ENCODE results near the gene PLS1. TPM values are rescaled to one million over a fixed set of nuclear protein-coding genes. Genes with fewer than 3 reads are reported as not detected.
"Not testable (repeated sequence)": the region's sequence is repeated elsewhere in the genome, so short reads cannot be mapped to it uniquely, and the experiment has no call there.

The PLS1 gene
- total RNA-seq, 1 donor from 2014 or later = 15.7 TPM

GRCh38 chr3:142705198-142705597 lies 109.0 kb downstream of the PLS1 start:
- DNase-seq (ENCODE audit: low spot score, unreplicated experiment) = no peak
- Mint-ChIP-seq H3K27me3 (no peaks in the 10 kb centered on the region), H3K4me3 (ENCODE audit: low read depth) (no peak overlapping the region), H3K9me3 (ENCODE audit: low read depth) (no peaks in the 10 kb centered on the region), H3K27ac (no peak overlapping the region), H3K36me3 (ENCODE audit: insufficient read depth) (peaks cover 3% of the 10 kb centered on the region), H3K4me1 (ENCODE audit: low read depth) (peaks cover 2% of the 10 kb centered on the region)
- TF ChIP-seq CTCF (IDR thresholded peaks at IDR 0.05; ENCODE audit: unreplicated experiment) = no peak

GRCh38 chr3:142706321-142707127 lies 110.3 kb downstream of the PLS1 start:
- Mint-ChIP-seq H3K36me3 (ENCODE audit: insufficient read depth) (peaks cover 3% of the 10 kb centered on the region), H3K4me3 (ENCODE audit: low read depth) (no peak overlapping the region), H3K27ac (no peak overlapping the region), H3K27me3 (no peaks in the 10 kb centered on the region), H3K9me3 (ENCODE audit: low read depth) (no peaks in the 10 kb centered on the region), H3K4me1 (ENCODE audit: low read depth) (peaks cover 2% of the 10 kb centered on the region)
- no peak for DNase-seq (ENCODE audit: low spot score, unreplicated experiment)
- TF ChIP-seq CTCF (IDR thresholded peaks at IDR 0.05; ENCODE audit: unreplicated experiment) = no peak

GRCh38 chr3:142709207-142709606 lies 113.0 kb downstream of the PLS1 start:
- Mint-ChIP-seq H3K4me3 (ENCODE audit: low read depth) (no peak overlapping the region), H3K4me1 (ENCODE audit: low read depth) (peaks cover 2% of the 10 kb centered on the region)
- no peak for DNase-seq (ENCODE audit: low spot score, unreplicated experiment)

DNA sequence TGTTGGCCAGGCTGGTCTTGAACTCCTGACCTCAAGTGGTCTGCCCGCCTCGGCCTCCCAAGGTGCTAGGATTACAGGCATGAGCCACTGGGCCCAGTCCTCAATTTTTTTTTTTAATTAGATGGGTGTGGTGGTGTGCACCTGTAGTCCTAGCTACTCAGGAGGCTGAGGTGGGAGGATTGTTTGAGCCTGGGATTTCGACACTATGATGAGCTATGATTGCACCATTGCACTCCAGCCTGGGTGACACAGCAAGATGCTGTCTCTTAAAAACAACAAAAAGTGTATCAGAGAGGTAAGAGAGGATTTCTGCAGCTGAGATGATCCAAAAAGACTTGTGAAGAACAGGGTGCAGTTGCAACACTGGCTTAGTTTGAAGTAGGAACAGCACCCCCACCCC lies 118.7 kb downstream of the PLS1 start:
- H3K9me3 Mint-ChIP-seq (ENCODE audit: low read depth); DNase-seq (ENCODE audit: low spot score, unreplicated experiment): not testable (repeated sequence)

More at GRCh38 chr3:142709207-142709606, 113.0 kb downstream of the PLS1 start:
- Mint-ChIP-seq H3K9me3 (ENCODE audit: low read depth) (no peaks in the 10 kb centered on the region), H3K36me3 (ENCODE audit: insufficient read depth) (peaks cover 4% of the 10 kb centered on the region), H3K27me3 (no peaks in the 10 kb centered on the region), H3K27ac (no peak overlapping the region)
- no peak for TF ChIP-seq CTCF (IDR thresholded peaks at IDR 0.05; ENCODE audit: unreplicated experiment)

DNA sequence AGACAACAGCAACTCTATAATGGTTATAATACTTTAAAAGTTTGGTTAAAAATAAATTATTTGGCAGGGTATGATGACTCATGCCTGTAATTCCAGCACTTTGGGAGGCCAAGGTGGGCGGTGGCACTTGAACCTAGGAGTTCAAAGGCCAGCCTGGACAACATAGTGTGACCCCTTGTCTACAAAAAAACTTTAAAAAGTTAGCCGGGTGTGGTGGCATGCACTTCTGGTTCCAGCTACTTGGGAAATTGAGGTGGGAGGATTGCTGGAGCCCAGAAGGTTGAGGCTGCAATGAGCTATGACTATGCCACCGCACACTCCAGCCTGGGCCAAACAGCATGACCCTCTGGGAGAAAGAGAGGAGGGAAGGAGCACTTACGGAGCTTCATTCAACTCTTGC lies 119.9 kb downstream of the PLS1 start:
- Mint-ChIP-seq H3K9me3 (ENCODE audit: low read depth) (peaks cover 4% of the 10 kb centered on the region), H3K4me3 (ENCODE audit: low read depth) (no peak overlapping the region), H3K27me3 (no peaks in the 10 kb centered on the region), H3K36me3 (ENCODE audit: insufficient read depth) (peaks cover 3% of the 10 kb centered on the region), H3K4me1 (ENCODE audit: low read depth) (peaks cover 1% of the 10 kb centered on the region), H3K27ac (no peak overlapping the region)
- TF ChIP-seq CTCF (IDR thresholded peaks at IDR 0.05; ENCODE audit: unreplicated experiment) = no peak
- no peak for DNase-seq (ENCODE audit: low spot score, unreplicated experiment)

More for the DNA sequence above, 118.7 kb downstream of the PLS1 start:
- H3K4me3 Mint-ChIP-seq (ENCODE audit: low read depth); H3K27me3 Mint-ChIP-seq; H3K27ac Mint-ChIP-seq; H3K36me3 Mint-ChIP-seq (ENCODE audit: insufficient read depth); H3K4me1 Mint-ChIP-seq (ENCODE audit: low read depth): not testable (repeated sequence)

DNA sequence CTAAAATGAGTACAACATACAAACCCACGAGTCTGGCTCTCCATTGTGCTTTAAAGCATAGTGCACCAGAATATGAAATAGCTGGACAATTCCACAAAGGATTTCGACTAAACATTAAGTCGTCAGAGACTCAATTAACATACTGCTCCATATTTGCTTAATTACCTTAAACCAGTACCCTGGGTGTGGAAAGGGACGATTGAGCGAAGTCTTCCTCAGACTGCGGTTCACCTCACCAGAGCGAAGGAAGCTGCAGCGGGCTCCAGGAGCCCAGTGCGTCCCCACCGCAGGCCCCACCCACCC lies 127.4 kb downstream of the PLS1 start:
- H3K27ac Mint-ChIP-seq = no peak overlapping the region
- DNase-seq (ENCODE audit: low spot score, unreplicated experiment) = no peak
- peak overlapping the region; percentile 88 for H3K4me3 Mint-ChIP-seq (ENCODE audit: low read depth)
- H3K4me1 Mint-ChIP-seq (ENCODE audit: low read depth) = peaks cover 7% of the 10 kb centered on the region
- H3K36me3 Mint-ChIP-seq (ENCODE audit: insufficient read depth) = no peaks in the 10 kb centered on the region
- peaks cover 12% of the 10 kb centered on the region for H3K9me3 Mint-ChIP-seq (ENCODE audit: low read depth)
- no peak for TF ChIP-seq CTCF (IDR thresholded peaks at IDR 0.05; ENCODE audit: unreplicated experiment)
- no peaks in the 10 kb centered on the region for H3K27me3 Mint-ChIP-seq

Data from progenitor cell of endocrine pancreas (in vitro differentiated cells).